Fibroblast of the aortic adventitia (primary cell): ENCODE measurements around the gene CEP131. TPM values are rescaled to one million over a fixed set of nuclear protein-coding genes. Genes with fewer than 3 reads are reported as not detected.

Experiments used
- DNase-seq: peaks from one replicate; pipeline ENCODE4 v3.0.0-alpha.2; 2010; ENCODE audit warnings: low read depth
- H3K4me3 ChIP-seq: 2 replicates; pipeline ENCODE4 v1.5.1; 2011; ENCODE audit warnings: low read depth, mild to moderate bottlenecking, control low read depth, low read length, moderate library complexity
- total RNA-seq: library from RNA; depleted of rRNA; stranded (reverse); fragments of >200 nt; gene quantifications from 2 replicates; pipeline ENCODE4 v1.2.3, GENCODE V29; 2012; ENCODE audit warnings: low replicate concordance
- TF ChIP-seq, protein P1 (sequence below): IDR thresholded peaks from 2 replicates; pipeline ENCODE4 v1.5.1; 2011; ENCODE audit warnings: mild to moderate bottlenecking, low read length, control low read depth, inconsistent platforms; ENCODE audit not compliant: insufficient read depth

The CEP131 gene
- total RNA-seq, 1 donor = 9.6 TPM

DNA sequence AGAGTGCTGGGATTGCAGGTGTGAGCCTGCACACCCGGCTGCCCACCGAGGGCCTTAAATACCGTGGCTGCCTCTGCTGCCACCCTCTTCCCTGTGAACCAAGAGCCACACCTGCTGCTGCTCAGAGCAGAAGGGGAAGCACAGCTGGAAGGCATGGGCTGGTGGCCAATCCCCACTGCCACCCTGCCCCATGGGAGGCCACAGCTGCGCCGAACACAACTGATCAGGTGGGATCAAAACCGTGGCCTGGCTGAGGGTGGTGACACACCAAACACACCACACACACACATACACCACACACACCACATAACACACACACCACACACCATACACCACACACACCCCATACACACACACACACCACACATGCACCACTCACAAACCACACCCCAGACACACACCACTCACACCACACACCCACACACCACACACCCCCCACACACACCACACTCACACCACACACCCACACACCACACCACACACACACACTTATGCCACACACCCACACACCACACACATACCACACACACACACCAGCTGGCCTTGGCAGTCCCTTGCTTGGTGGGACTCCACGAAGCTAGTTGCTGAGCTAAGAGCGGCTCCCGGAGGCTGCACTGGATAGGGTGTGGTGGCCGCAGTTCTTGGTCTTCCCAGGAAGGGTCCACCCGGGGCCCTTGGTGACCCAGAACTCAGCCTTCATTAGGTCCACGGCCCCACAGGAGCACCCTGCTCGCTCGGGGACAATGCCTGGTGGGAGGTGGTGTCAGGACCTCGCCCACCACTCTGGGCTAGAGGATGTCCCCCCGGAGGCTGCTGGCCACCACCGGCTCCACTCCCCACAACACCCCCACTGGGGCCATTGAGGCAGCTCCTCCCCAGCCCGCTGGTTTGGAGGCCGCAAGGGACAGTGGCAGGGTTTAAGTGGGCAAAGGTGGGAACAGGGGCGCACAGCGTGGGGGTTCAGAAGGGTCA is 14.9 kb downstream of the CEP131 start:
- TF ChIP-seq, protein P1, sequence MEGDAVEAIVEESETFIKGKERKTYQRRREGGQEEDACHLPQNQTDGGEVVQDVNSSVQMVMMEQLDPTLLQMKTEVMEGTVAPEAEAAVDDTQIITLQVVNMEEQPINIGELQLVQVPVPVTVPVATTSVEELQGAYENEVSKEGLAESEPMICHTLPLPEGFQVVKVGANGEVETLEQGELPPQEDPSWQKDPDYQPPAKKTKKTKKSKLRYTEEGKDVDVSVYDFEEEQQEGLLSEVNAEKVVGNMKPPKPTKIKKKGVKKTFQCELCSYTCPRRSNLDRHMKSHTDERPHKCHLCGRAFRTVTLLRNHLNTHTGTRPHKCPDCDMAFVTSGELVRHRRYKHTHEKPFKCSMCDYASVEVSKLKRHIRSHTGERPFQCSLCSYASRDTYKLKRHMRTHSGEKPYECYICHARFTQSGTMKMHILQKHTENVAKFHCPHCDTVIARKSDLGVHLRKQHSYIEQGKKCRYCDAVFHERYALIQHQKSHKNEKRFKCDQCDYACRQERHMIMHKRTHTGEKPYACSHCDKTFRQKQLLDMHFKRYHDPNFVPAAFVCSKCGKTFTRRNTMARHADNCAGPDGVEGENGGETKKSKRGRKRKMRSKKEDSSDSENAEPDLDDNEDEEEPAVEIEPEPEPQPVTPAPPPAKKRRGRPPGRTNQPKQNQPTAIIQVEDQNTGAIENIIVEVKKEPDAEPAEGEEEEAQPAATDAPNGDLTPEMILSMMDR = no peak
- DNase-seq = no peak

DNA sequence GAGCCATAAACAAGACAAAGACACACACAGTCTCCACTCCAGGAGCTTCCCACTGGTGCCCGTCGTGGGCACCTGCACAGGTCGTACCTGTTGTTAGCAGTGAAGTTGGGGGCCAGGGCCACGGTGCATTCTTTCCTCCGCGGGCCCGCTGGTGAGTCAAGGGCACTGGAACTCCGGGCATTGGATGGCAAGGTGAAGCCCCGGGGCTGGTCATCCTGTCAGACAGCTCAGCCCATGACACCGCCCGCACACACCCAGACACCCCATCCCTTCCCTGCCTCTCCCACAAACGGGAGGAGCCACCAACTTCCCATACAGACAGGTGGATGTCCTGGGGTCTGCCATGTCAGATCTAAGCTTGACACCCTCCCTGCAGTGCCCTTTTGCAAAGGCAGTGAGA is 16.1 kb downstream of the CEP131 start:
- no peak for DNase-seq
- TF ChIP-seq, protein P1 = no peak
- H3K4me3 ChIP-seq = no peak overlapping the region

More for the DNA sequence above, 14.9 kb downstream of the CEP131 start:
- H3K4me3 ChIP-seq = no peak overlapping the region

DNA sequence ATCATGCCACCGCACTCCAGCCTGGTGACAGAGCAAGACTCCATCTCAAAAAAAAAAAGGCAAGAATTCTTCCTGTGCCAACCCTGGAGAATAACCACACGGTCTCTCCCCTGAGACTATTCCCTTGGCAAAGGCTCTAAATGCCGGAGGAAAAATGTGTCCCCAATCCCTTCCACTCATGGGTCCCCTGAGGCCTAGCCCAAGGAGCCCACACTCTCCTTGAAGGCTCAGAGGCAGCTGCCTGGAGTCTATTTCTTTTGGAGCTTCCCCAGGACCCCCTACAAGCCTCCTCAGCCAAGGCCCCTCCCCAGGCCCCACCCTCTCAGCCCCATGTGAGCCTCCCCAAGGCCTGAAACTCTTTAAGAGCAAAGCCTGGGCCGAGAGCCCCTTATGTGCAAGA is 16.6 kb downstream of the CEP131 start:
- no peak for DNase-seq
- TF ChIP-seq, protein P1 = no peak

DNA sequence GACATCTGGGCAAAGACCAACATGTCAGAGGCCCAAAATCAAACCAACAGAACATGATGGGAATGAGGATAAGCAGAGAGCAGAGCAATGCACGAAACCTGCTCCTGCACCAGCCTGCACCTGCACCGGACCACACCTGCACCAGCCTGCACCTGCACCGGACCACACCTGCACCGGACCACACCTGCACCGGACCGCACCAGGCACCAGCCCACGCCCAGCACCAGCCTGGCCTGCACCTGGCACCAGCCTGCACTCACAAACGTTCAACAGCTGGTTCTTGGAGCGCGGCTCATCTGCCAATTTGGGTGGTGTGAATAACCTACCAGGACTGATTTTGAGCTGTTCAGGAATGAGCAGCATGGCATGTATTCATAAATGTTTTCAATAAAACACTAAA is 18.2 kb downstream of the CEP131 start:
- DNase-seq = no peak
- no peak overlapping the region for H3K4me3 ChIP-seq
- TF ChIP-seq, protein P1 = no peak

More for the DNA sequence above, 16.6 kb downstream of the CEP131 start:
- no peak overlapping the region for H3K4me3 ChIP-seq

DNA sequence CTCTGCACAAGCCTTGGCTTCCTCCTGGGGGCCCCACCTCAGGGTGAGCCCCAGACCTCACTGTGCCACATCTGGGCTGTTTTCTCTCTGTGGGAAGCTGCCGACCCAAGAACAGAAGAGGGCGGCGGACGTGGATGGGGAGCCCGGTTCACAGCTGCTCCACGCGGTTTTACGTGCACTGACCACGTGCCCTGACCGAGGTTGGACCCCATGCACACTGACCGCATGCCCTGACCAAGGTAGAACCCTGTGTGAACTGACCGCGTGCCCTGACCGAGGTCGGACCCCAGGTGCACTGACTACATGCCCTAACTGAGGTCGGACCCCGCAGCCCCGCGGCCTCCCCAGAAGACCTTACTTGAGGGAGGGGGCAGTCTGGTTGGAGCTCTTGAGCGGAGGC is 19.6 kb downstream of the CEP131 start:
- DNase-seq = no peak
- no peak overlapping the region for H3K4me3 ChIP-seq
- TF ChIP-seq, protein P1 = no peak

- TF ChIP-seq, protein P1 = no peak
- no peak for DNase-seq
- H3K4me3 ChIP-seq = no peak overlapping the region
Observed at GRCh38 chr17:81202318-81202717, 20.4 kb downstream of the CEP131 start.
